Renal cortex interstitium (tissue), 11 donors: ENCODE data around the gene LHX4. TPM values are rescaled to one million over a fixed set of nuclear protein-coding genes. Genes with fewer than 3 reads are reported as not detected.

Experiments used
- DNase-seq, 11 donors: peaks; one replicate each; pipeline ENCODE4 v3.0.0-alpha.2; 2013; ENCODE audit warnings: low read depth in 9 of 11, low spot score in 4 of 11; ENCODE audit errors: extremely low read depth in 1 of 11
- polyA plus RNA-seq, 3 donors: library from polyadenylated mRNA; unstranded; fragments of 120-200 nt; gene quantifications; one replicate each; pipeline ENCODE4 v1.2.1, GENCODE V29; 2013; ENCODE audit not compliant: insufficient read length in 3 of 3

The LHX4 gene
- polyA plus RNA-seq, 3 donors = 2.1 to 4.6 (median 2.2) TPM

GRCh38 chr1:180251526-180252305 is 21.7 kb downstream of the LHX4 start:
- no peak for DNase-seq

GRCh38 chr1:180252638-180253536 is 22.8 kb downstream of the LHX4 start:
- DNase-seq = no peak

- DNase-seq = no peak
Observed at GRCh38 chr1:180253585-180254495, 23.8 kb downstream of the LHX4 start.

- no peak for DNase-seq
Observed at GRCh38 chr1:180254496-180254819, 24.4 kb downstream of the LHX4 start.

- no peak for DNase-seq
Observed at GRCh38 chr1:180254854-180255253, 24.8 kb downstream of the LHX4 start.

- DNase-seq = no peak
Observed at GRCh38 chr1:180255536-180256340, 25.7 kb downstream of the LHX4 start.

GRCh38 chr1:180256341-180257027 is 26.4 kb downstream of the LHX4 start:
- no peak for DNase-seq

GRCh38 chr1:180257028-180257386 is 26.9 kb downstream of the LHX4 start:
- no peak for DNase-seq

- DNase-seq = no peak
Observed at GRCh38 chr1:180257486-180257885, 27.4 kb downstream of the LHX4 start.

- no peak for DNase-seq
Observed at GRCh38 chr1:180258290-180258689, 28.2 kb downstream of the LHX4 start.

GRCh38 chr1:180258935-180259334 is 28.9 kb downstream of the LHX4 start:
- no peak for DNase-seq

GRCh38 chr1:180259431-180260338 is 29.6 kb downstream of the LHX4 start:
- DNase-seq = no peak

- DNase-seq = no peak
Observed at GRCh38 chr1:180260541-180260940, 30.5 kb downstream of the LHX4 start.

- no peak for DNase-seq
Observed at GRCh38 chr1:180261030-180261429, 31.0 kb downstream of the LHX4 start.

- no peak for DNase-seq
Observed at GRCh38 chr1:180261524-180262155, 31.6 kb downstream of the LHX4 start.

GRCh38 chr1:180262628-180263488 is 32.8 kb downstream of the LHX4 start:
- DNase-seq = no peak
